ENCODE measurements around the gene C1orf210.

- no peak for TF ChIP-seq CTCF (IDR thresholded peaks at IDR 0.05)
- TF ChIP-seq POLR2A (IDR thresholded peaks at IDR 0.05) = no peak
- TF ChIP-seq POLR2AphosphoS5 (IDR thresholded peaks at IDR 0.05; ENCODE audit: insufficient read depth in 1 of 2, low read depth in 1 of 2) = no peak
Observed at GRCh38 chr1:43292216-43292615, 6.8 kb upstream of the C1orf210 start.
